ENCODE measurements around the gene CCDC30.

- TF ChIP-seq CTCF (IDR thresholded peaks at IDR 0.05; ENCODE audit: low read depth, low read length) (no peak), POLR2A (IDR thresholded peaks at IDR 0.05; ENCODE audit: extremely low read depth, insufficient read length) (no peak)
These were observed 206.8 kb downstream of the CCDC30 start for GRCh38 chr1:42669936-42670335.
